KMS-11 (cell line): ENCODE data around the gene SSX1.
"Not testable (repeated sequence)": the region's sequence is repeated elsewhere in the genome, so short reads cannot be mapped to it uniquely, and the experiment has no call there.

ENCODE experiments used
- H2AFZ ChIP-seq: fragments of 200-600 bp; sonication (generic); 2 replicates; pipeline ENCODE4 v1.6.1; 2016; ENCODE audit warnings: antibody characterized with exemption, mixed run types, low read depth
- H3K27ac ChIP-seq: fragments of 200-600 bp; sonication (generic); 2 replicates; pipeline ENCODE4 v1.6.1; 2016; ENCODE audit warnings: mild to moderate bottlenecking, mixed run types
- H3K27me3 ChIP-seq: fragments of 200-600 bp; sonication (generic); 2 replicates; pipeline ENCODE4 v1.6.1; 2017; ENCODE audit warnings: mild to moderate bottlenecking, low read depth, mixed run types, moderate library complexity; ENCODE audit not compliant: insufficient read depth
- H3K36me3 ChIP-seq: fragments of 200-600 bp; sonication (generic); 2 replicates; pipeline ENCODE4 v1.6.1; 2017; ENCODE audit warnings: mild to moderate bottlenecking, mixed run types; ENCODE audit not compliant: insufficient read depth
- H3K4me1 ChIP-seq: fragments of 200-600 bp; sonication (generic); 2 replicates; pipeline ENCODE4 v1.6.1; 2016; ENCODE audit warnings: mild to moderate bottlenecking, low read depth, mixed run types; ENCODE audit not compliant: poor library complexity, severe bottlenecking
- H3K4me2 ChIP-seq: fragments of 200-600 bp; sonication (generic); 2 replicates; pipeline ENCODE4 v1.7.0; 2016; ENCODE audit warnings: mild to moderate bottlenecking, mixed run types
- H3K4me3 ChIP-seq: fragments of 200-600 bp; sonication (generic); IDR thresholded peaks from 2 replicates; pipeline ENCODE4 v1.6.1; 2017; ENCODE audit warnings: low read depth, low read length, mixed read lengths; ENCODE audit not compliant: insufficient read depth
- H3K79me2 ChIP-seq: fragments of 200-600 bp; sonication (generic); 2 replicates; pipeline ENCODE4 v1.6.1; 2016; ENCODE audit warnings: low read depth, mixed run types; ENCODE audit not compliant: insufficient read depth
- H3K9ac ChIP-seq: fragments of 200-600 bp; sonication (generic); 2 replicates; pipeline ENCODE4 v1.6.1; 2016; ENCODE audit warnings: mild to moderate bottlenecking, mixed run types
- H4K20me1 ChIP-seq: fragments of 200-600 bp; sonication (generic); 2 replicates; pipeline ENCODE4 v1.6.1; 2016; ENCODE audit warnings: mild to moderate bottlenecking, mixed run types; ENCODE audit not compliant: insufficient read depth
- TF ChIP-seq, protein P1 (sequence below): fragments of 200-600 bp; sonication (generic); conservative IDR thresholded peaks from 2 replicates; pipeline ENCODE4 v1.6.1; 2017; ENCODE audit warnings: low read depth, mild to moderate bottlenecking, antibody characterized with exemption, low read length, moderate library complexity, mixed read lengths

Gene SSX1

DNA sequence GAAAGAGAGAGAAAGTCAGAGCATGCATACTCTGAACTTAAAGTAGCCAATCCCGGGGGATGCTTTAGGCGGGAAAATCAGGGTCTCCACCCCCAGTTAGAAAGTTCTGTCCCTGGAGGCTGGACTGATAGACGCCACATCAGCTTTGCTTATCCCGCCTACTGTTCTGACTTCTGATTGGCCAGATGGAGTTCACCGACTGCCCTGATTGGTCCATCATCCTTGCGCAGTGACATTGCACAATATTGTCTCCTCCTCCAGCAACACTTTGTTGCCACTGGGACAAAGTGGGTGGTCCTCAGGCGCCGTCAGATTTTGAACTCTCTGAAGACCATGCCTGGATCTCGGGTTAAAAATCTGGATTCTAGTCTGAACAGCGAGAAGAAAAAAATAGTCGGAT is 51.0 kb downstream of the SSX1 start:
- H3K36me3 ChIP-seq = no peaks in the 10 kb centered on the region
- H3K4me1 ChIP-seq = no peaks in the 10 kb centered on the region
- no peak overlapping the region for H3K4me3 ChIP-seq
- TF ChIP-seq, protein P1, sequence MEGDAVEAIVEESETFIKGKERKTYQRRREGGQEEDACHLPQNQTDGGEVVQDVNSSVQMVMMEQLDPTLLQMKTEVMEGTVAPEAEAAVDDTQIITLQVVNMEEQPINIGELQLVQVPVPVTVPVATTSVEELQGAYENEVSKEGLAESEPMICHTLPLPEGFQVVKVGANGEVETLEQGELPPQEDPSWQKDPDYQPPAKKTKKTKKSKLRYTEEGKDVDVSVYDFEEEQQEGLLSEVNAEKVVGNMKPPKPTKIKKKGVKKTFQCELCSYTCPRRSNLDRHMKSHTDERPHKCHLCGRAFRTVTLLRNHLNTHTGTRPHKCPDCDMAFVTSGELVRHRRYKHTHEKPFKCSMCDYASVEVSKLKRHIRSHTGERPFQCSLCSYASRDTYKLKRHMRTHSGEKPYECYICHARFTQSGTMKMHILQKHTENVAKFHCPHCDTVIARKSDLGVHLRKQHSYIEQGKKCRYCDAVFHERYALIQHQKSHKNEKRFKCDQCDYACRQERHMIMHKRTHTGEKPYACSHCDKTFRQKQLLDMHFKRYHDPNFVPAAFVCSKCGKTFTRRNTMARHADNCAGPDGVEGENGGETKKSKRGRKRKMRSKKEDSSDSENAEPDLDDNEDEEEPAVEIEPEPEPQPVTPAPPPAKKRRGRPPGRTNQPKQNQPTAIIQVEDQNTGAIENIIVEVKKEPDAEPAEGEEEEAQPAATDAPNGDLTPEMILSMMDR = no peak
- H3K9ac ChIP-seq = no peak overlapping the region
- no peaks in the 10 kb centered on the region for H3K27me3 ChIP-seq
- no peak overlapping the region for H2AFZ ChIP-seq
- H4K20me1 ChIP-seq = no peaks in the 10 kb centered on the region
- H3K27ac ChIP-seq = no peak overlapping the region
- no peak overlapping the region for H3K4me2 ChIP-seq
- no peaks in the 10 kb centered on the region for H3K79me2 ChIP-seq

DNA sequence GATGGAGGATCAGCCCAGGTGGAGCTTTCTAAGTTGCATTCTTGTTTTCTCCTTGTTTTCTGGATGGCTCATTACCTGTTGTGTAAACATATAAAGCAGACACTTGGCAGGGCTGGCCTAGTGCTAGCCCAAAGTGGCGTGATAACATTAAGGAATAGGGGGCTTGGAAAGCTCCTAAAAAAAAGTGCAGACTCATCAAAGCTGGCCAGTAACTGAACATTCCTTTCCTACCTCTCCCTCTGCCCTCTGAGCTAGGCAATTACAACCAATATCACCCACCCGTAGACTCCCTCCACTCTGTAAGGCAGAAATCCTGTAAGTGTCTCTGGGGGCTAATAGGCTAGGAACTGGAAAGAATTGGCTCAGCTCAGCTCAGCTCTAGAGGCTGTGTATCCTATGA is 58.8 kb downstream of the SSX1 start:
- H3K4me1 ChIP-seq, H3K36me3 ChIP-seq, H3K9ac ChIP-seq, H3K4me2 ChIP-seq, H4K20me1 ChIP-seq, H3K27me3 ChIP-seq, H3K27ac ChIP-seq, H3K79me2 ChIP-seq, H2AFZ ChIP-seq, H3K4me3 ChIP-seq: not testable (repeated sequence)
